NK-92 treated with Interleukin-12 subunit alpha and Interleukin-12 subunit beta, amount 100 ng/mL, for 24 hours (cell line): ENCODE results near the gene P2RX6.
"Not testable (repeated sequence)": the region's sequence is repeated elsewhere in the genome, so short reads cannot be mapped to it uniquely, and the experiment has no call there.

Source experiments
- DNase-seq: peaks from one replicate; lab custom pipeline; 2025; lab: John Stamatoyannopoulos, UW

Gene P2RX6

GRCh38 chr22:21031545-21032036, 16.6 kb downstream of the P2RX6 start:
- DNase-seq: no peak

GRCh38 chr22:21032037-21032867, 17.3 kb downstream of the P2RX6 start, which contains the start of gene SLC7A4:
Gene SLC7A4, minus strand, starts transcription at chr22:21032561. Its CDS starts 749 bp downstream, at chr22:21031812.
- no peak for DNase-seq

GRCh38 chr22:21032868-21033688, 18.1 kb downstream of the P2RX6 start:
- DNase-seq: no peak

GRCh38 chr22:21033895-21034294, 18.9 kb downstream of the P2RX6 start:
- no peak for DNase-seq

DNA sequence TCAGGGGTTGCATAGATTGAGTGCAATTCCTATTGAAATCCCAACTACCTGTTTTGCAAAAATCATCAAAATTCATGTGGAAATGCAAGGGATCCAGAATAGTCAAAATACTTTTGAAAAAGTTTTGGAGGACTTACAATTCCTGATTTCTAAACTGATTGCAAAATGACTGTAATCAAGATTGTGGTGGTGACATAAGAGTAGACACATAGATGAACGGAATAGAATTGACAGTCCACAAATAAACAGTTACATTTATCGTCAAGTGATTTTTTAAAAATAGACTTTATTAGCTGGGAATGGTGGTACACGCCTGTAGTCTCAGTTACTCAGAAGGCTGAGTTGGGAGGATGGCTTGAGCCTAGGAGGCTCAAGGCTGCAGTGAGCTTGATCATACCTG, 20.0 kb downstream of the P2RX6 start:
- no peak for DNase-seq

DNA sequence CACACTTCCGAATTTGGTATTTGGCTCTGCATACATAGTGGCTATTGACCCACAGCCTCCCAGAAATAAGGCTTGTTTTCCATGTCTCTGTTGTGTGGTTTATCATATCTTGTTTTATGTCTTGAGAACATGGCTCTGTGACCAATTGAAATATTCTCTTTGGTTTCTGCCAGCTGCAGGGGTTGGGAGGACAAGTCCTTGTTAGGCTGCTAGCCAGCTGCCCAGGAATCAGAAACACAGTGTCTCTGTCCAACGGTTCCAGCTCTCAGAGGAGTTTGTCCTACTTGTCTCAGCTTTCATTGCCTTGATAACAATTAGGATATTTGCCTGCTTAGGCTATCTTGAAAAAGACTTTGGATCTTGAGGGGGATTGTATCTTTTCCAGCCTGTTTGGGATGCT, 23.4 kb downstream of the P2RX6 start:
- DNase-seq: no peak

DNA sequence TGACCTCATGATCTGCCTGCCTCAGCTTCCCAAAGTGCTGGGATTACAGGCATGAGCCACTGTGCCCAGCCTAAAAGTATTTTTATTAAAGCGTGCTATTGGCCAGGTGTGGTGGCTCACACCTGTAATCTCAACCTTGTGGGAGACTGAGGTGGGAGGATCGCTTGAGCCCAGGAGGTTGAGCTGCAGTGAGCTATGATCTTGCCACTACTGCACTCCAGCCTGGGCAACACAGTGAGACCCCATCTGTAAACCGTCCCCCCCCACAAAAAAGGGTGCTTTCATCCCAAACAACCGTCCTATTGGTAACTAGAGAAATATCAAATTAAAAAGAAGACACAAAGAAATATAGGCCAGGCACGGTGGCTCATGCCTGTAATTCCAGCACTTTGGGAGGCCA, 24.2 kb downstream of the P2RX6 start:
- not testable (repeated sequence) for DNase-seq

- DNase-seq: no peak
Observed at GRCh38 chr22:21041937-21042336, 27.0 kb downstream of the P2RX6 start.

DNA sequence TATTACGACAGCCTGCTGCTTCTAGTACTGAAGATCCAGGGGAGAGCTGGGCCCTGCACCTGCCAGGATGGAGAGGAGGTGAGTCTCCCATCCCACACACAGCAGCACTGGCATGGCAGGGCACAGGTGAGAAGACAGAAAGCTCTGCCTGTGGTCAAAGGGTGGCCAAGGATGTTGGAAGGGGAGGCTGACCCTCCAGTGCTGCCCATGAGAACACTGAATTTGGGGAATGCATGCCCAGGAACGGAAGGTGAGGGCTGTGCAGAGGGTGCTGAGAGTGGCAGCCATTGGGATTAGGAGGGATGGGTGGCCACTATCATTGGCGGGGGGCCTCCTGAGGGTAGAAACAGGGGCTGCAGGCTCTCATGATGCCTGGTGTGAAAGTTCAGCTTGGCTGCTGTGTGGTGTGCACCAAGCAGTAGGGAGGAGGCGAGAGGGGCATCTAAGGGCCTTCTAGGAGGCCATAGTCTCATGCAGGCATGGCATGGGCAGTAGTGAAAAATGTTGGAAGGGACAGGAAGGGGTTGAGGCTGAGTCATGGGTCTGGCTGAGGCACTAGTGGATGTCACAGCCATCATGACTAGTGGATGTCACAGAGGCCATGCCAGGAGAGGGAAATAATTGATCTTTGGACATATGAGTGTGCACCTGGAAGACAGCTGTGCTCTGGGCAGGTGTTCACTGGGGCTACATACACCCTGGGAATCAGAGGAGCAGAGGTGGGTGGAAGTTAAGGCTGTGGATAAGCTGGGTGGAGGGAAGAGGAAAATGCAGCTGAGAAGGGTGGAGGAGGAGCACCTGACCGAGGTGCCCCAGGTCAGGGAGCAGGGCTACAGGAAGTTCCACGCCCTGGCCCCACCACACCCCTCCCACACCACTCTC, 28.3 kb downstream of the P2RX6 start:
- no peak for DNase-seq

DNA sequence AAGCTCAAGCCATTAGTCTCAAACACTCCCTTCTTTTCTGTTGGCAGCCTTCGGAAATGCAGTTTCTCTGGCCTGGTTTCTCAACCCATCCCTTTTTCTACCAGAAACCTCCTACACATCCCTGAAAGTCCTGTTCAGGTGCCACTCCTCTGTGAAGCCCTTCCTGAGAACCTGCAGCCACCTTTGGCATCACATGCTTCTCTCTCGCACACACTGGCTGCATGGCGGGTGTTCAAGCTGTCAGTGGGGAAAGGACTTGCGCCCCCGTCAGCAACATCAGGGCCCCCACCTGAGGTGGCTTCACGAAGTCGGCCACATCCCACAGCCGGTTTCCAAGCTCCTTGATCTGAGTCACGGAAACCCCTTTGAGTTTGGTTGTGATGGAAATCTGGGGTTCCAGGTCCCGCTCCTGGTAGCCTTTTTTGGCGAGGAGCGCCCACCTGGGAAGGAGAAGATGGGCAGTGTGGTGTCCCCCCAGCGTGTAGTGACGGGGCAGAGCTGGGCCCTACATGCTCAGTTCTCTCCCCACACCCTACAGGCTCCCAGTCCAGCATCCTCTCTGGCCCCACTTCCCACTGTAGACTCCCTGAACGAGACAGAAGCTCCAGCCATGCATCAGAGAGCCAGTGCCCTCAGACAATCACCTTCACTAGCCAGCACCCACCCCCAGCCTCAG, 29.0 kb downstream of the P2RX6 start:
- no peak for DNase-seq

GRCh38 chr22:21044931-21045584, 30.1 kb downstream of the P2RX6 start:
- DNase-seq: no peak

- no peak for DNase-seq
Observed at GRCh38 chr22:21045585-21046294, 30.8 kb downstream of the P2RX6 start, which contains the start of gene LRRC74B. Gene LRRC74B, plus strand, starts transcription at chr22:21045946. Its CDS starts 41 bp downstream, at chr22:21045987.

DNA sequence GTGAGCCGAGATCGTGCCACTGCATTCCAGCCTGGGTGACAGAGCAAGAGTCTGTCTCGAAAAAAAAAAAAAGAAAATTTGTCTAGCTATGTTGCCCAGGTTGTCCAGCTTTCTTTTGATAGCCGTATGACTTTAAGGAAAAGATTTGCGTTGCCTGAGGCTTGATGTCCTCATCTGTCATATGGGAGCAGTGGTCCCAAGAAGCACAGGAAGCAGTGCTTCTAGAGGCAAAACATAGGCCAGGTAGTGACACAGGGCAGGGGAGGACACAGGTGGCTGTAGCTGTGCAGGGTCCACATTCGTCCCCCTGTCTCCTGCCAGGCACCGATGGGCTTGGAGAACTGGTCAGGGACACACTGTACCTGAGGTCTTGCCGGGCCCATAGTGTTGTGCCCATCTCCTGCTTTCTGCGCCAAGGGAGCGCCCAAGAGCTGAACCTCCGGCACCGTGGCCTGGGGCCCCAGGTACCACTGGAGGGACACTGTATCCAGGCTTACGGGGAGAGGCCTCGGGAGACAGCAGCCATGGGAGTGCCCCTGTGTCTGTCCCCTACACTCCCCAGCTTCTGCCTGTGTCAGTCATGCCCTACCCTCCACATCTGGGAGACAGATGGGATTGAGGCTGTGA, 32.2 kb downstream of the P2RX6 start:
- no peak for DNase-seq

DNA sequence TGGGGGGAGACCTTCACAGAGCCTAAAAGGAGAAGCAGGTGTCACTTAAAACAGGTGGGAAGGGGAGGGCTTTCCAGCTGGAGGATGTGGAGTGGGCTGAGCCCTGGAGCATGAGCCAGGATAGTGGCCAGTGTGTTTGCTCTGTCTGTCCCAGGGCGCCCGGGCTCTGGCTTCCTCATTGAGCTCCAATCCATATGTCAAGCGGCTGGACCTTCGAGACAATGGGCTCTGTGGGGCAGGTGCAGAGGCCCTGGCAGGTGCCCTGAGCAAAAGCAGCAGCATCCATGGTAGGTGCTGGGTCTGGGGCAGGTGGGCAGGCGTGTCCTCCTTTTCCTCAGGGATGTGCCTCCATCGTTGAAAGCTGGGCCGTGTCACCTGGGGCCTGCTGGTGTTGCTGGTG, 32.8 kb downstream of the P2RX6 start:
- no peak for DNase-seq

- not testable (repeated sequence) for DNase-seq
Observed at GRCh38 chr22:21048448-21048847, 33.5 kb downstream of the P2RX6 start.

DNA sequence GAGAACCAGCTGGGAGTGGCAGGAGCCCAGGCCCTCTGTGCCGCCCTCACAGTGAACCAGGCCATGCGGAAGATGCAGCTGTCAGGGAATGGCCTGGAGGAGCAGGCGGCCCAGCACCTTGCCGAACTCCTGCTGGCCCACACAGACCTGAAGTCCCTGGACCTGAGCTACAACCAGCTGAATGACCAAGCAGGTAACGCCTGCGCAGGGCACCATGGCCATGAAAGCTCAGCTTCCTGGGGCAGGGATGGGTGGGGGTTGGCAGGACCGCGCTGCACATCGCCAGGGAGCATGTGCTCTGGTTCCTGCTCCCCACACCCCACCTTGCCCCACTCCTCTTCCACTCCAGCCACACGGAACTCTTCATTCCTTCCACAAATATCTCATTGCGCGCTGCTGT, 34.0 kb downstream of the P2RX6 start:
- not testable (repeated sequence) for DNase-seq

GRCh38 chr22:21051145-21051830, 36.3 kb downstream of the P2RX6 start:
- DNase-seq: no peak

DNA sequence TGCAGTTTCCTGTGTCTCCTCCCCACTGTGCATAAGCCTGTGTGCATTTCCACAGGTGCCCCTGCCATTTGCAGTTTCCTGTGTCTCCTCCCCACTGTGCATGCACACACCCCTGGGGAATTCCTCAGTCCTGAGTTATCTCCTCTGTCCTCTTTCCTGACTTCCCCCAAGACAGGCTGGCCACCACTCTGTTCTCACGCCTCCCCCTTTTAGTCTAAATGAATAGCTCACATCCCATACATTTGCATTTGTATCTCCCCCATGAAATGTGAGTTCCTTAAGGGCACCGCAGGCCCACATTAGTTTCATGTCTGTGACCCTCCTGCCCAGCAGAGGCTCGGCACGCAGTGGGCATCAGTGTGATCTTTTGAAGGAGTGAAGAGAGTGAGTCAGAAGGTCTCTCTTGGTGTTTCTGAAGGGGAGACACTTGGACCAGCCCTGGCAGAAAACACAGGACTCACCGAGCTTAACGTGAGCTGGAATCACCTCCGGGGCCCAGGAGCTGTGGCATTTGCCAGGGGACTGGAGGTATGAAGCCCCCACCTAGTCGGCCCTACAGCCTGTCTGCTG, 37.0 kb downstream of the P2RX6 start:
- DNase-seq: no peak
